GM23338 (cell line): Measurements from ENCODE around the gene APCDD1L. TPM values are rescaled to one million over a fixed set of nuclear protein-coding genes. Genes with fewer than 3 reads are reported as not detected.

Experiments
- ATAC-seq: fragments of 200-7000 bp; cut with Tn5 transposase; 3 replicates; pipeline ENCODE4 v1.9.1; 2020
- DNase-seq: peaks from one replicate; pipeline ENCODE4 v3.0.0-alpha.2; 2015; ENCODE audit warnings: low spot score
- H2AFZ ChIP-seq: fragments of 200-600 bp; sonication (generic); 2 replicates; pipeline ENCODE4 v1.8.0; 2016; ENCODE audit warnings: antibody characterized with exemption, mild to moderate bottlenecking, moderate library complexity
- H3F3A ChIP-seq: fragments of 200-600 bp; sonication (generic); replicated peaks from 2 replicates; pipeline ENCODE4 v1.8.0; 2017; ENCODE audit warnings: antibody characterized with exemption, mixed run types, low read depth
- H3K27ac ChIP-seq: fragments of 200-600 bp; sonication (generic); 2 replicates; pipeline ENCODE4 v1.6.1; 2016; ENCODE audit warnings: low read depth
- H3K27me3 ChIP-seq: fragments of 200-600 bp; sonication (generic); 2 replicates; pipeline ENCODE4 v1.8.0; 2016; ENCODE audit warnings: mild to moderate bottlenecking, mixed run types, moderate library complexity; ENCODE audit not compliant: insufficient read depth
- H3K36me3 ChIP-seq: fragments of 200-600 bp; sonication (generic); 2 replicates; pipeline ENCODE4 v1.8.0; 2016; ENCODE audit warnings: mild to moderate bottlenecking; ENCODE audit not compliant: insufficient read depth
- H3K4me1 ChIP-seq: fragments of 200-600 bp; sonication (generic); 2 replicates; pipeline ENCODE4 v1.8.0; 2016; ENCODE audit warnings: mild to moderate bottlenecking, moderate library complexity; ENCODE audit not compliant: insufficient read depth
- H3K4me2 ChIP-seq: fragments of 200-600 bp; sonication (generic); 2 replicates; pipeline ENCODE4 v1.7.1; 2017; ENCODE audit warnings: mixed run types
- H3K4me3 ChIP-seq: fragments of 200-600 bp; sonication (generic); 2 replicates; pipeline ENCODE4 v1.6.1; 2016; ENCODE audit warnings: mixed run types
- H3K79me2 ChIP-seq: fragments of 200-600 bp; sonication (generic); replicated peaks from 2 replicates; pipeline ENCODE4 v1.8.0; 2017; ENCODE audit warnings: mild to moderate bottlenecking; ENCODE audit not compliant: insufficient read depth
- H3K9me2 ChIP-seq: fragments of 200-600 bp; sonication (generic); 2 replicates; pipeline ENCODE4 v1.8.0; 2017; ENCODE audit not compliant: insufficient read depth
- H4K20me1 ChIP-seq: fragments of 200-600 bp; sonication (generic); replicated peaks from 2 replicates; pipeline ENCODE4 v1.8.0; 2017; ENCODE audit warnings: mild to moderate bottlenecking; ENCODE audit not compliant: insufficient read depth
- H3K27ac Mint-ChIP-seq: 2 replicates; pipeline ENCODE4 v1.8.0; 2020; ENCODE audit warnings: inconsistent platforms, mild to moderate bottlenecking, moderate library complexity, mixed read lengths
- H3K27me3 Mint-ChIP-seq: 3 replicates; pipeline ENCODE4 v1.8.0; 2022; ENCODE audit warnings: low read depth, mild to moderate bottlenecking, moderate library complexity, mixed read lengths, inconsistent platforms; ENCODE audit not compliant: insufficient read depth, poor library complexity
- H3K36me3 Mint-ChIP-seq: 3 replicates; pipeline ENCODE4 v1.8.0; 2021; ENCODE audit warnings: low read depth, mild to moderate bottlenecking, inconsistent platforms, moderate library complexity, mixed read lengths
- H3K4me1 Mint-ChIP-seq: 3 replicates; pipeline ENCODE4 v1.8.0; 2020; ENCODE audit warnings: mild to moderate bottlenecking, inconsistent platforms, mixed read lengths
- H3K4me3 Mint-ChIP-seq: 3 replicates; pipeline ENCODE4 v1.8.0; 2021; ENCODE audit warnings: moderate library complexity, mild to moderate bottlenecking, inconsistent platforms, mixed read lengths
- H3K9me3 Mint-ChIP-seq: 3 replicates; pipeline ENCODE4 v1.8.0; 2020; ENCODE audit warnings: moderate library complexity, mild to moderate bottlenecking, inconsistent platforms, mixed read lengths
- CREB1 ChIP-seq: fragments of 250-450 bp; sonication (Bioruptor Pico); IDR thresholded peaks from 2 replicates; pipeline ENCODE4 v1.5.0; 2020; ENCODE audit warnings: low read depth, mild to moderate bottlenecking, moderate library complexity
- EZH2 ChIP-seq: fragments of 200-600 bp; sonication (generic); IDR thresholded peaks from one replicate; pipeline ENCODE4 v1.8.0; 2017; ENCODE audit warnings: antibody characterized with exemption, mild to moderate bottlenecking, low read depth; ENCODE audit not compliant: unreplicated experiment
- EZH2phosphoT487 ChIP-seq: fragments of 200-600 bp; sonication (generic); IDR thresholded peaks from one replicate; pipeline ENCODE4 v1.8.1; 2018; ENCODE audit warnings: antibody characterized with exemption; ENCODE audit not compliant: unreplicated experiment
- JUNB ChIP-seq: IDR thresholded peaks from one replicate; pipeline ENCODE4 v1.6.1; 2016; ENCODE audit warnings: antibody characterized with exemption; ENCODE audit not compliant: unreplicated experiment
- NANOG ChIP-seq: IDR thresholded peaks from 2 replicates; pipeline ENCODE4 v1.6.1; 2016; ENCODE audit warnings: antibody characterized with exemption, borderline replicate concordance
- POLR2AphosphoS5 ChIP-seq: IDR thresholded peaks from 2 replicates; pipeline ENCODE4 v1.6.1; 2016; ENCODE audit warnings: antibody characterized with exemption, low read depth
- STAT1 ChIP-seq: IDR thresholded peaks from one replicate; pipeline ENCODE4 v1.6.1; 2016; ENCODE audit warnings: antibody characterized with exemption; ENCODE audit not compliant: unreplicated experiment
- ZNF114 ChIP-seq: fragments of 250-450 bp; sonication (Bioruptor Pico); IDR thresholded peaks from 2 replicates; pipeline ENCODE4 v1.5.0; 2020; ENCODE audit warnings: mild to moderate bottlenecking, moderate library complexity
- ZNF331 ChIP-seq: fragments of 250-450 bp; sonication (Bioruptor Pico); IDR thresholded peaks from 2 replicates; pipeline ENCODE4 v1.5.0; 2020; ENCODE audit warnings: low read depth, mild to moderate bottlenecking, moderate library complexity
- polyA plus RNA-seq: library from polyadenylated mRNA; unstranded; fragments of >200 nt; fragmentation: Nextera tagmentation; extraction: Ambion mirVana; gene quantifications from 2 replicates; pipeline ENCODE4 v1.2.1, GENCODE V29; 2016
- total RNA-seq: library from RNA; depleted of rRNA; stranded (reverse); fragments of >200 nt; shearing (Covaris generic); gene quantifications from 2 replicates; pipeline ENCODE4 v1.2.3, GENCODE V29; 2014
- TF ChIP-seq, protein P1 (sequence below): fragments of 250-450 bp; sonication (Bioruptor Pico); IDR thresholded peaks from 2 replicates; pipeline ENCODE4 v1.5.0; 2020; ENCODE audit warnings: mild to moderate bottlenecking, moderate library complexity
- TF ChIP-seq, protein P2 (sequence below), 2 experiments: fragments of 200-600 bp in 1 of 2; sonication (generic) in 1 of 2; conservative IDR thresholded peaks; 2 replicates each; pipeline versions ENCODE4 v1.5.1 to v1.6.1; 2016 to 2017; ENCODE audit warnings: antibody characterized with exemption in 2 of 2, low read depth in 2 of 2, mild to moderate bottlenecking in 2 of 2, moderate library complexity in 1 of 2
- TF ChIP-seq, protein P3 (sequence below): IDR thresholded peaks from one replicate; pipeline ENCODE4 v1.6.1; 2018; ENCODE audit warnings: antibody characterized with exemption; ENCODE audit not compliant: unreplicated experiment
- TF ChIP-seq, protein P4 (sequence below): IDR thresholded peaks from 2 replicates; pipeline ENCODE4 v1.6.1; 2016; ENCODE audit warnings: antibody characterized with exemption

Gene APCDD1L
- total and polyA plus RNA-seq, 2 experiments from 2014 or later: 1.8 to 4.6 TPM

DNA sequence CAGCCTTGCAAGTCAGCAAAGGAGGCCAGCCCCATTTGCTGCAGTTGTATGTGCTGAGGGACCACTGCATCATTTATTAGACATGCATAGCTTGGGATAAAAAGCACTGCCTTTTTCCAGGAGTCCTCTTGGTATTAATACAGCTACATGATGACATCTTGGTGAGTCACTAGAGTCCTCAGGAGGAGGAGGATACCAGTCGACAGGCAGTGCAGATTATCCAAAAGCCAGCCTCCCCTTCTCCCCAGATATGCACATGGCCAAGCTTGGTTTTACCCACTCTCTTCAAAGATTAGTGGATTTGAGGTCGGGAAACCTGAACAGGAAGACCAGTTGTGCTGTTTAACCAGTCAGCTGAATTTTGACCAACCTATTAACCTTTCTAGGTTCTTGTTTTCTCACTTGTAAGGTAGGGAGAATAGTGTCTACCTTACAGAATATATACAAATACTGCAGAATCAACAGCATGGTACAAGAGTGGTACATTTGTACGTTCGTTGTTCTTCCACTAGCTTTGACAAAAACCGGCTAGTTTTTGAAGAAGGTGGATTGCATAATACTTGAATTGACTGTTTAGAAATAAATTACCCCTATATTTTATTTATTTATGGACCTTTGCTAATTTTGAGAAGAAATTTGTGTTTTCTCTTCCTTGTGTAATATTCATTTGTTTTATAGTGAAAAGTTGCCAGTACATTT, 94.3 kb downstream of the APCDD1L start:
- Histone ChIP-seq H3K9me2 (no peaks in the 10 kb centered on the region), H3F3A (peaks cover 5% of the 10 kb centered on the region), H3K4me2 (no peak overlapping the region), H3K36me3 (peaks cover under 1% of the 10 kb centered on the region; the same call in 1 of the 2 replicates), H2AFZ (no peak overlapping the region), H3K27me3 (no peaks in the 10 kb centered on the region), H3K4me3 (no peak overlapping the region), H3K79me2 (peaks cover 66% of the 10 kb centered on the region), H4K20me1 (no peaks in the 10 kb centered on the region), H3K4me1 (peaks cover 54% of the 10 kb centered on the region), H3K27ac (no peak overlapping the region)
- Mint-ChIP-seq H3K4me1 (peaks cover 58% of the 10 kb centered on the region), H3K27ac (no peak overlapping the region), H3K9me3 (peaks cover 6% of the 10 kb centered on the region; the same call in 2 of the 3 replicates), H3K4me3 (no peak overlapping the region), H3K27me3 (peaks cover 3% of the 10 kb centered on the region), H3K36me3 (peaks cover 31% of the 10 kb centered on the region)
- TF ChIP-seq ZNF331: no peak
- TF ChIP-seq, protein P1, sequence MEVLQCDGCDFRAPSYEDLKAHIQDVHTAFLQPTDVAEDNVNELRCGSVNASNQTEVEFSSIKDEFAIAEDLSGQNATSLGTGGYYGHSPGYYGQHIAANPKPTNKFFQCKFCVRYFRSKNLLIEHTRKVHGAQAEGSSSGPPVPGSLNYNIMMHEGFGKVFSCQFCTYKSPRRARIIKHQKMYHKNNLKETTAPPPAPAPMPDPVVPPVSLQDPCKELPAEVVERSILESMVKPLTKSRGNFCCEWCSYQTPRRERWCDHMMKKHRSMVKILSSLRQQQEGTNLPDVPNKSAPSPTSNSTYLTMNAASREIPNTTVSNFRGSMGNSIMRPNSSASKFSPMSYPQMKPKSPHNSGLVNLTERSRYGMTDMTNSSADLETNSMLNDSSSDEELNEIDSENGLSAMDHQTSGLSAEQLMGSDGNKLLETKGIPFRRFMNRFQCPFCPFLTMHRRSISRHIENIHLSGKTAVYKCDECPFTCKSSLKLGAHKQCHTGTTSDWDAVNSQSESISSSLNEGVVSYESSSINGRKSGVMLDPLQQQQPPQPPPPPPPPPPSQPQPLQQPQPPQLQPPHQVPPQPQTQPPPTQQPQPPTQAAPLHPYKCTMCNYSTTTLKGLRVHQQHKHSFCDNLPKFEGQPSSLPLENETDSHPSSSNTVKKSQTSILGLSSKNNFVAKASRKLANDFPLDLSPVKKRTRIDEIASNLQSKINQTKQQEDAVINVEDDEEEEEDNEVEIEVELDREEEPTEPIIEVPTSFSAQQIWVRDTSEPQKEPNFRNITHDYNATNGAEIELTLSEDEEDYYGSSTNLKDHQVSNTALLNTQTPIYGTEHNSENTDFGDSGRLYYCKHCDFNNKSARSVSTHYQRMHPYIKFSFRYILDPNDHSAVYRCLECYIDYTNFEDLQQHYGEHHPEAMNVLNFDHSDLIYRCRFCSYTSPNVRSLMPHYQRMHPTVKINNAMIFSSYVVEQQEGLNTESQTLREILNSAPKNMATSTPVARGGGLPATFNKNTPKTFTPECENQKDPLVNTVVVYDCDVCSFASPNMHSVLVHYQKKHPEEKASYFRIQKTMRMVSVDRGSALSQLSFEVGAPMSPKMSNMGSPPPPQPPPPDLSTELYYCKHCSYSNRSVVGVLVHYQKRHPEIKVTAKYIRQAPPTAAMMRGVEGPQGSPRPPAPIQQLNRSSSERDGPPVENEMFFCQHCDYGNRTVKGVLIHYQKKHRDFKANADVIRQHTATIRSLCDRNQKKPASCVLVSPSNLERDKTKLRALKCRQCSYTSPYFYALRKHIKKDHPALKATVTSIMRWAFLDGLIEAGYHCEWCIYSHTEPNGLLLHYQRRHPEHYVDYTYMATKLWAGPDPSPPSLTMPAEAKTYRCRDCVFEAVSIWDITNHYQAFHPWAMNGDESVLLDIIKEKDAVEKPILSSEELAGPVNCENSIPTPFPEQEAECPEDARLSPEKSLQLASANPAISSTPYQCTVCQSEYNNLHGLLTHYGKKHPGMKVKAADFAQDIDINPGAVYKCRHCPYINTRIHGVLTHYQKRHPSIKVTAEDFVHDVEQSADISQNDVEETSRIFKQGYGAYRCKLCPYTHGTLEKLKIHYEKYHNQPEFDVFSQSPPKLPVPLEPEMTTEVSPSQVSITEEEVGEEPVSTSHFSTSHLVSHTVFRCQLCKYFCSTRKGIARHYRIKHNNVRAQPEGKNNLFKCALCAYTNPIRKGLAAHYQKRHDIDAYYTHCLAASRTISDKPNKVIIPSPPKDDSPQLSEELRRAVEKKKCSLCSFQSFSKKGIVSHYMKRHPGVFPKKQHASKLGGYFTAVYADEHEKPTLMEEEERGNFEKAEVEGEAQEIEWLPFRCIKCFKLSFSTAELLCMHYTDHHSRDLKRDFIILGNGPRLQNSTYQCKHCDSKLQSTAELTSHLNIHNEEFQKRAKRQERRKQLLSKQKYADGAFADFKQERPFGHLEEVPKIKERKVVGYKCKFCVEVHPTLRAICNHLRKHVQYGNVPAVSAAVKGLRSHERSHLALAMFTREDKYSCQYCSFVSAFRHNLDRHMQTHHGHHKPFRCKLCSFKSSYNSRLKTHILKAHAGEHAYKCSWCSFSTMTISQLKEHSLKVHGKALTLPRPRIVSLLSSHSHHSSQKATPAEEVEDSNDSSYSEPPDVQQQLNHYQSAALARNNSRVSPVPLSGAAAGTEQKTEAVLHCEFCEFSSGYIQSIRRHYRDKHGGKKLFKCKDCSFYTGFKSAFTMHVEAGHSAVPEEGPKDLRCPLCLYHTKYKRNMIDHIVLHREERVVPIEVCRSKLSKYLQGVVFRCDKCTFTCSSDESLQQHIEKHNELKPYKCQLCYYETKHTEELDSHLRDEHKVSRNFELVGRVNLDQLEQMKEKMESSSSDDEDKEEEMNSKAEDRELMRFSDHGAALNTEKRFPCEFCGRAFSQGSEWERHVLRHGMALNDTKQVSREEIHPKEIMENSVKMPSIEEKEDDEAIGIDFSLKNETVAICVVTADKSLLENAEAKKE (CRISPR knock-in tag): no peak
- TF ChIP-seq POLR2AphosphoS5: no peak
- TF ChIP-seq JUNB: no peak
- no peak for TF ChIP-seq STAT1
- no peak for TF ChIP-seq CREB1 (CRISPR knock-in tag)
- no peak for TF ChIP-seq EZH2
- TF ChIP-seq EZH2phosphoT487: no peak
- TF ChIP-seq NANOG: no peak
- no peak for TF ChIP-seq ZNF114 (CRISPR knock-in tag)
- TF ChIP-seq, protein P2, sequence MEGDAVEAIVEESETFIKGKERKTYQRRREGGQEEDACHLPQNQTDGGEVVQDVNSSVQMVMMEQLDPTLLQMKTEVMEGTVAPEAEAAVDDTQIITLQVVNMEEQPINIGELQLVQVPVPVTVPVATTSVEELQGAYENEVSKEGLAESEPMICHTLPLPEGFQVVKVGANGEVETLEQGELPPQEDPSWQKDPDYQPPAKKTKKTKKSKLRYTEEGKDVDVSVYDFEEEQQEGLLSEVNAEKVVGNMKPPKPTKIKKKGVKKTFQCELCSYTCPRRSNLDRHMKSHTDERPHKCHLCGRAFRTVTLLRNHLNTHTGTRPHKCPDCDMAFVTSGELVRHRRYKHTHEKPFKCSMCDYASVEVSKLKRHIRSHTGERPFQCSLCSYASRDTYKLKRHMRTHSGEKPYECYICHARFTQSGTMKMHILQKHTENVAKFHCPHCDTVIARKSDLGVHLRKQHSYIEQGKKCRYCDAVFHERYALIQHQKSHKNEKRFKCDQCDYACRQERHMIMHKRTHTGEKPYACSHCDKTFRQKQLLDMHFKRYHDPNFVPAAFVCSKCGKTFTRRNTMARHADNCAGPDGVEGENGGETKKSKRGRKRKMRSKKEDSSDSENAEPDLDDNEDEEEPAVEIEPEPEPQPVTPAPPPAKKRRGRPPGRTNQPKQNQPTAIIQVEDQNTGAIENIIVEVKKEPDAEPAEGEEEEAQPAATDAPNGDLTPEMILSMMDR (conservative IDR thresholded peaks at IDR 0.05; ENCODE audit: low read depth in 2 of 2): no peak
- TF ChIP-seq, protein P3, sequence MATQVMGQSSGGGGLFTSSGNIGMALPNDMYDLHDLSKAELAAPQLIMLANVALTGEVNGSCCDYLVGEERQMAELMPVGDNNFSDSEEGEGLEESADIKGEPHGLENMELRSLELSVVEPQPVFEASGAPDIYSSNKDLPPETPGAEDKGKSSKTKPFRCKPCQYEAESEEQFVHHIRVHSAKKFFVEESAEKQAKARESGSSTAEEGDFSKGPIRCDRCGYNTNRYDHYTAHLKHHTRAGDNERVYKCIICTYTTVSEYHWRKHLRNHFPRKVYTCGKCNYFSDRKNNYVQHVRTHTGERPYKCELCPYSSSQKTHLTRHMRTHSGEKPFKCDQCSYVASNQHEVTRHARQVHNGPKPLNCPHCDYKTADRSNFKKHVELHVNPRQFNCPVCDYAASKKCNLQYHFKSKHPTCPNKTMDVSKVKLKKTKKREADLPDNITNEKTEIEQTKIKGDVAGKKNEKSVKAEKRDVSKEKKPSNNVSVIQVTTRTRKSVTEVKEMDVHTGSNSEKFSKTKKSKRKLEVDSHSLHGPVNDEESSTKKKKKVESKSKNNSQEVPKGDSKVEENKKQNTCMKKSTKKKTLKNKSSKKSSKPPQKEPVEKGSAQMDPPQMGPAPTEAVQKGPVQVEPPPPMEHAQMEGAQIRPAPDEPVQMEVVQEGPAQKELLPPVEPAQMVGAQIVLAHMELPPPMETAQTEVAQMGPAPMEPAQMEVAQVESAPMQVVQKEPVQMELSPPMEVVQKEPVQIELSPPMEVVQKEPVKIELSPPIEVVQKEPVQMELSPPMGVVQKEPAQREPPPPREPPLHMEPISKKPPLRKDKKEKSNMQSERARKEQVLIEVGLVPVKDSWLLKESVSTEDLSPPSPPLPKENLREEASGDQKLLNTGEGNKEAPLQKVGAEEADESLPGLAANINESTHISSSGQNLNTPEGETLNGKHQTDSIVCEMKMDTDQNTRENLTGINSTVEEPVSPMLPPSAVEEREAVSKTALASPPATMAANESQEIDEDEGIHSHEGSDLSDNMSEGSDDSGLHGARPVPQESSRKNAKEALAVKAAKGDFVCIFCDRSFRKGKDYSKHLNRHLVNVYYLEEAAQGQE: no peak
- TF ChIP-seq, protein P4, sequence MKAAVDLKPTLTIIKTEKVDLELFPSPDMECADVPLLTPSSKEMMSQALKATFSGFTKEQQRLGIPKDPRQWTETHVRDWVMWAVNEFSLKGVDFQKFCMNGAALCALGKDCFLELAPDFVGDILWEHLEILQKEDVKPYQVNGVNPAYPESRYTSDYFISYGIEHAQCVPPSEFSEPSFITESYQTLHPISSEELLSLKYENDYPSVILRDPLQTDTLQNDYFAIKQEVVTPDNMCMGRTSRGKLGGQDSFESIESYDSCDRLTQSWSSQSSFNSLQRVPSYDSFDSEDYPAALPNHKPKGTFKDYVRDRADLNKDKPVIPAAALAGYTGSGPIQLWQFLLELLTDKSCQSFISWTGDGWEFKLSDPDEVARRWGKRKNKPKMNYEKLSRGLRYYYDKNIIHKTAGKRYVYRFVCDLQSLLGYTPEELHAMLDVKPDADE: no peak
- ATAC-seq (no peak), DNase-seq (no peak)
